Sciatic nerve (tissue), 2 donors: ENCODE measurements around the gene ATG4A. TPM values are rescaled to one million over a fixed set of nuclear protein-coding genes. Genes with fewer than 3 reads are reported as not detected.

Experiments used
- ATAC-seq: fragments of 200-7000 bp; cut with Tn5 transposase; one replicate; pipeline ENCODE4 v1.9.1; 2020; ENCODE audit warnings: mild to moderate bottlenecking, moderate library complexity
- DNase-seq: peaks from one replicate; pipeline ENCODE4 v3.0.0-alpha.2; 2020; ENCODE audit warnings: low spot score
- intact Hi-C: fragments of 100-400 bp; cut with DNase I; formaldehyde crosslinking; loops from one replicate; pipeline ENCODE4 v1.14.2; 2022
- total RNA-seq: library from RNA; stranded (reverse); fragmentation: NEBNext Ultra II Directional; extraction: Animal tissue kit (Norgen Biotek cat#: 25700); gene quantifications from one replicate; pipeline ENCODE4 v1.2.1, GENCODE V29; 2021
- donor health status: DM: no; HTN: no; CAD: no.
- donor health status: DM: no; HTN: no; CAD: no.

ATG4A gene
- 9.5 TPM for total RNA-seq

DNA sequence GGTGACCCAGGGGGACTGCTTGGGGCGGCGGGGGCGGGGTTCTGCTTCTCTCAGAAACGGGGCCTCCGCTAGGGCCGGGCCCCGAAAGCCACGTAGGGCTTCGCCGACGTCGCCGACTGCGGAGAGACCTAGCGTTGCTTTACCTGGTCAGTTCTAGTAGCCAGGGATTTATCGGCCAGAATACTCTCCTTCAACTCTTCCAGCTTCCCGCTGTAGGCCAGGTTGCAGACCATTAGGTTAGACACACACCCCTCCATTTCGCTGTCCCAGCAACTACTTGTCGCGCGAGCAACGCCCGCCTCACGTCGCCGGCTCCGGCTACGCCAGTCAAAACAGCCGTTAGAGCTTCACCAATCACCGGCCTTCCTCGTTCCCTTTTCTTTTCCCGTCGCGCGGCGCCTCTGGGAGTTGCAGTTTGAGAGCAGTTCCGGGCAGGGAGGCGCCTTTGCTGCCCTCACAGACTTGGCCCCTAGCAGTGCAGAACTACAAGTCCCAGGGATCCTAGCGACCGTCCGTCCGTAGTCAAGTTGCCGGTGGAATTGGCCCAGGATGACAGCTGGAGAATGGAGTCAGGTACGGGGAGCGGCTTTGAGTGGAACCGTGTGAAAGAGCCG, at the start of gene ATG4A, which contains the start of gene PSMD10:
ATG4A (plus strand) TSS at position 515 of the 614 bp plus-strand sequence; CDS start at position 564, 49 bp downstream.
PSMD10 (minus strand) TSS at position 279 of the 614 bp plus-strand sequence; CDS start at position 257, 22 bp downstream.
- ATAC-seq (peak; percentile 99), DNase-seq (peak; percentile 92)
- intact Hi-C loops, result no loop called here

GRCh38 chrX:108044554-108045256, 46.9 kb upstream of the ATG4A start, which contains the start of gene VSIG1:
VSIG1 (plus strand) TSS chrX:108045065; CDS start chrX:108045131, 66 bp downstream.
- intact Hi-C loops, result no loop called here
- DNase-seq, result no peak
- no peak for ATAC-seq

DNA sequence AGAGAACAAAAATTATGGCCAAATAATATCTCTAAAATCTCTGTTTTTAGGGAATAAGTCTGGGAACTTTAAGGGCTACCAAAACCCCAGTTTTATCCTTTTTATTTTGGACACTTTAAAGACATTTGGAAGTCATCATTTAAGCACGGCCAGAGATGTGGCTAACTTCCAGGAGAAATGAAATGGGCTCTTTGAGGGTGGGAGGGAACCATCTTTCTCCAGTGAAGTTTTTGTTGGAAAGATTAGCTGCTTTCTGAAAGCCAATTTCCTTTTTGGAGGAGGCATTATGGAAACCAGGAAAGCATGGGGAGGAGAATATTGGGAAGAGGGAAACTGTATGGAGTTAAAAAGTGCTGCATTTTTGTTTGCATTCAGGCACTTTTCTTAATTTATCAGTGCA, 41.9 kb upstream of the ATG4A start:
- intact Hi-C loops, result no loop called here
- DNase-seq (no peak), ATAC-seq (peak; percentile 70)

GRCh38 chrX:108053218-108053617, 38.4 kb upstream of the ATG4A start:
- no peak for ATAC-seq
- intact Hi-C loops, result no loop called here
- no peak for DNase-seq

DNA sequence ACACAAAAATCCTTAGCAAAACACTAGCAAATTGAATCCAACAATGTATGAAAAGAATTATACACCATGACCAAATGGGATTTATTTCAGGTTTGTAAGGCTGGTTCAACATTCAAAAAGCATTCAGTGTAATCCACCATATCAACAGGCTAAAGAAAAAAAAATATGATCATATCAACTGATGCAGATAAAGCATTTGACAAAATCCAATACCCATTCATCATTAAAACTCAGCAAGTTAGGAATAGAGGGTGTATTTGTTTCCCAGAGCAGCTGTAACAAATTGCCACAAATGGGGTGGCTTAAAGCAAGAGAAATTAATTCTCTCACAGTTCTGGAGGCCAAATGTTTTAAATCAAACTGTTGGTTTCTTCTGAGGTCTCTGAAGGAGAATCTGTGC, 36.0 kb upstream of the ATG4A start:
- DNase-seq (no peak), ATAC-seq (no peak)
- intact Hi-C loops, result no loop called here

- no peak for DNase-seq
- intact Hi-C loops, result no loop called here
These were observed 31.8 kb upstream of the ATG4A start for GRCh38 chrX:108059801-108060200.

GRCh38 chrX:108064001-108064400, 27.6 kb upstream of the ATG4A start:
- DNase-seq (no peak), ATAC-seq (no peak)
- intact Hi-C loops, result no loop called here

More at GRCh38 chrX:108059801-108060200, 31.8 kb upstream of the ATG4A start:
- no peak for ATAC-seq

GRCh38 chrX:108064613-108065012, 27.0 kb upstream of the ATG4A start:
- no peak for DNase-seq
- intact Hi-C loops, result no loop called here
- no peak for ATAC-seq

GRCh38 chrX:108068121-108068520, 23.5 kb upstream of the ATG4A start:
- DNase-seq, result no peak
- intact Hi-C loops, result no loop called here
- ATAC-seq, result no peak

- ATAC-seq (no peak), DNase-seq (no peak)
- intact Hi-C loops, result no loop called here
These were observed 20.7 kb upstream of the ATG4A start for GRCh38 chrX:108070891-108071290.

- intact Hi-C loops, result no loop called here
- DNase-seq, result no peak
- ATAC-seq, result no peak
These were observed 20.0 kb upstream of the ATG4A start for GRCh38 chrX:108071578-108071977.

- intact Hi-C loops, result no loop called here
- ATAC-seq (no peak), DNase-seq (no peak)
These were observed 18.8 kb upstream of the ATG4A start for GRCh38 chrX:108072746-108073145.

GRCh38 chrX:108081110-108081509, 10.5 kb upstream of the ATG4A start:
- intact Hi-C loops, result no loop called here
- DNase-seq (no peak), ATAC-seq (no peak)

- DNase-seq (no peak), ATAC-seq (no peak)
- intact Hi-C loops, result no loop called here
These were observed 3.8 kb upstream of the ATG4A start for GRCh38 chrX:108087792-108088191.

GRCh38 chrX:108088511-108088910, 3.1 kb upstream of the ATG4A start:
- no peak for ATAC-seq
- no peak for DNase-seq
- intact Hi-C loops, result no loop called here

- intact Hi-C loops, result no loop called here
- ATAC-seq (no peak), DNase-seq (no peak)
These were observed 901 bp upstream of the ATG4A start for GRCh38 chrX:108090491-108091263.

GRCh38 chrX:108091878-108092291, 307 bp downstream of the ATG4A start:
- intact Hi-C loops, result no loop called here
- peak; percentile 25 for ATAC-seq
- no peak for DNase-seq

GRCh38 chrX:108097380-108097779, 5.8 kb downstream of the ATG4A start:
- ATAC-seq (no peak), DNase-seq (no peak)

DNA sequence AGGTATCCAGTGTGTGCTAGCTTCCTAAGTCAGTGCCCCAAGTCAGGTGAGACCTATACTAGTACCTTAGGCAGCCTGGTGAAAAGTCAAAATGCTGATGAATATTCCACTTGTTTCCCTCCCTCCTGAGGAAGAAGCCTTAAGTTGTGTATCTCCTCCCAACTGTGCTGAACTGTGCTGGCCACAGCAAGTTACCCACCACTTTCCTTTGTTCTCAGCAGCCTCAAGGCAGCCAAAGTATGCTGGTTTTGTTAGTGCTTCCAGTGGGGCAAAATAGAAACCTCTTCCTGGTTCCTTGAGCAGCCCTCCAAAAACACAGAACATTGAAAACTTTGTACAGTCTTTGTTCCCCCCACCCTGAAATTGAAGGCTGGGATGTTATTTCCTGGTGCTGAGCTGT, 13.9 kb downstream of the ATG4A start:
- intact Hi-C loops, result no loop called here
- ATAC-seq (no peak), DNase-seq (no peak)

More at GRCh38 chrX:108097380-108097779, 5.8 kb downstream of the ATG4A start:
- intact Hi-C loops, result no loop called here

DNA sequence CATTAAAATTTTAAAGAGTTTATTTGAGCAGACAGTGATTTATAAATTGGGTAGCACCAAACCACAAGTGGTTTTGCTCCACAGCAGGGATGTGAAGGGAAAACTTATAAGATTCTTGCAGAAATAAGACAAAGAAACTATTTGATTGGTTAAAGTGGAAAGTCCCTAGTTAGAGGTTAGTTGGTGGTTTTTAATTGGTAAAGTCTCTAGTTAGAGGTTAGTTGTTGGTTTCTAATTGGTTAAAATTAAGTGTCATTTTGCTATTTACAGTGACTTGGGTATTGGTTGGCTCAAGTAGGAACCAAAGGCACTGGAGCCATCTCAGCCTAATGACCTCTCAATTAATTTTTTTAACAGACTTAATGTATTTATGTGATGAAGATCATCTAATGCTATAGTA, 23.0 kb downstream of the ATG4A start:
- intact Hi-C loops, result no loop called here
- no peak for ATAC-seq
- DNase-seq, result no peak
